ENCODE measurements around the gene TTC28. TPM values are rescaled to one million over a fixed set of nuclear protein-coding genes. Genes with fewer than 3 reads are reported as not detected.

Gene TTC28
- total RNA-seq, 1 donor from 2014 or later = 46.2 TPM

GRCh38 chr22:28269277-28269676 is 410.4 kb downstream of the TTC28 start:
- Histone ChIP-seq H3K36me3 (no peaks in the 10 kb centered on the region), H3K4me3 (no peak overlapping the region), H3F3A (ENCODE audit: low read depth) (no peaks in the 10 kb centered on the region), H3K9me3 (ENCODE audit: low read depth) (no peaks in the 10 kb centered on the region), H3K4me2 (no peak overlapping the region), H3K79me2 (ENCODE audit: low read depth) (no peaks in the 10 kb centered on the region), H3K27ac (no peak overlapping the region), H2AFZ (replicated peaks) (no peak overlapping the region), H3K9ac (no peak overlapping the region), H3K4me1 (no peaks in the 10 kb centered on the region), H3K27me3 (no peaks in the 10 kb centered on the region), H4K20me1 (ENCODE audit: low read depth) (no peaks in the 10 kb centered on the region)
- no peak for DNase-seq (ENCODE audit: low spot score)
- H3K27me3 Mint-ChIP-seq (ENCODE audit: insufficient read depth, low read depth) = no peaks in the 10 kb centered on the region
- H3K27ac Mint-ChIP-seq = no peak overlapping the region
- H3K4me3 Mint-ChIP-seq = no peak overlapping the region
- H3K4me1 Mint-ChIP-seq = peaks cover 18% of the 10 kb centered on the region
- peaks cover 7% of the 10 kb centered on the region for H3K9me3 Mint-ChIP-seq
- TF ChIP-seq EZH2 (IDR thresholded peaks at IDR 0.05) = no peak
- no peak for TF ChIP-seq EZH2phosphoT487 (IDR thresholded peaks at IDR 0.05)
- TF ChIP-seq CTCF (IDR thresholded peaks at IDR 0.05) = no peak
- peaks cover 18% of the 10 kb centered on the region for H3K36me3 Mint-ChIP-seq

- H3K4me2 ChIP-seq = no peak overlapping the region
- H3K36me3 Mint-ChIP-seq = peaks cover 18% of the 10 kb centered on the region
- no peaks in the 10 kb centered on the region for H3K27me3 Mint-ChIP-seq (ENCODE audit: insufficient read depth, low read depth)
- no peaks in the 10 kb centered on the region for H3K79me2 ChIP-seq (ENCODE audit: low read depth)
- H3K4me3 Mint-ChIP-seq = no peak overlapping the region
- no peaks in the 10 kb centered on the region for H3K27me3 ChIP-seq
- no peaks in the 10 kb centered on the region for H3K4me1 ChIP-seq
- DNase-seq (ENCODE audit: low spot score) = no peak
- H3K36me3 ChIP-seq = no peaks in the 10 kb centered on the region
- H3K27ac Mint-ChIP-seq = no peak overlapping the region
- peaks cover 8% of the 10 kb centered on the region for H3K9me3 Mint-ChIP-seq
- H3K4me1 Mint-ChIP-seq = peaks cover 18% of the 10 kb centered on the region
- H3K27ac ChIP-seq = no peak overlapping the region
- no peaks in the 10 kb centered on the region for H3F3A ChIP-seq (ENCODE audit: low read depth)
- H3K9ac ChIP-seq = no peak overlapping the region
- H3K4me3 ChIP-seq = no peak overlapping the region
- no peak overlapping the region for H2AFZ ChIP-seq (replicated peaks)
- TF ChIP-seq EZH2 (IDR thresholded peaks at IDR 0.05) = no peak
- no peak for TF ChIP-seq CTCF (IDR thresholded peaks at IDR 0.05)
- no peak for TF ChIP-seq EZH2phosphoT487 (IDR thresholded peaks at IDR 0.05)
- H3K9me3 ChIP-seq (ENCODE audit: low read depth) = no peaks in the 10 kb centered on the region
- no peaks in the 10 kb centered on the region for H4K20me1 ChIP-seq (ENCODE audit: low read depth)
Measured at GRCh38 chr22:28268850-28269249, 410.8 kb downstream of the TTC28 start.

GRCh38 chr22:28268171-28268570 is 411.5 kb downstream of the TTC28 start:
- Histone ChIP-seq H3K36me3 (no peaks in the 10 kb centered on the region), H3K4me2 (no peak overlapping the region), H3K4me3 (no peak overlapping the region), H3K27me3 (no peaks in the 10 kb centered on the region), H3K27ac (no peak overlapping the region), H3K9me3 (ENCODE audit: low read depth) (no peaks in the 10 kb centered on the region), H3F3A (ENCODE audit: low read depth) (no peaks in the 10 kb centered on the region), H3K79me2 (ENCODE audit: low read depth) (no peaks in the 10 kb centered on the region), H3K4me1 (no peaks in the 10 kb centered on the region), H2AFZ (replicated peaks) (no peak overlapping the region), H3K9ac (no peak overlapping the region), H4K20me1 (ENCODE audit: low read depth) (no peaks in the 10 kb centered on the region)
- Mint-ChIP-seq H3K27me3 (ENCODE audit: insufficient read depth, low read depth) (no peaks in the 10 kb centered on the region), H3K4me3 (no peak overlapping the region), H3K27ac (no peak overlapping the region), H3K36me3 (peaks cover 22% of the 10 kb centered on the region), H3K4me1 (peaks cover 18% of the 10 kb centered on the region), H3K9me3 (peaks cover 11% of the 10 kb centered on the region)
- no peak for TF ChIP-seq CTCF (IDR thresholded peaks at IDR 0.05)
- no peak for DNase-seq (ENCODE audit: low spot score)

GRCh38 chr22:28260619-28261018 is 419.0 kb downstream of the TTC28 start:
- H3K9me3 Mint-ChIP-seq = peaks cover 8% of the 10 kb centered on the region
- no peak overlapping the region for H3K4me3 Mint-ChIP-seq
- H3K4me1 Mint-ChIP-seq = no peaks in the 10 kb centered on the region
- H3K4me1 ChIP-seq = no peaks in the 10 kb centered on the region
- H3K4me2 ChIP-seq = no peak overlapping the region
- H4K20me1 ChIP-seq (ENCODE audit: low read depth) = peaks cover 8% of the 10 kb centered on the region
- H3K9me3 ChIP-seq (ENCODE audit: low read depth) = no peaks in the 10 kb centered on the region
- no peaks in the 10 kb centered on the region for H3F3A ChIP-seq (ENCODE audit: low read depth)
- TF ChIP-seq EZH2phosphoT487 (IDR thresholded peaks at IDR 0.05) (no peak), CTCF (IDR thresholded peaks at IDR 0.05) (no peak), EZH2 (IDR thresholded peaks at IDR 0.05) (no peak)
- no peak overlapping the region for H2AFZ ChIP-seq (replicated peaks)
- no peak overlapping the region for H3K9ac ChIP-seq
- H3K27me3 Mint-ChIP-seq (ENCODE audit: insufficient read depth, low read depth) = no peaks in the 10 kb centered on the region
- peak overlapping the region; percentile 13 for H3K27ac Mint-ChIP-seq
- peaks cover 13% of the 10 kb centered on the region for H3K36me3 Mint-ChIP-seq
- no peaks in the 10 kb centered on the region for H3K79me2 ChIP-seq (ENCODE audit: low read depth)
- H3K27ac ChIP-seq = no peak overlapping the region
- no peaks in the 10 kb centered on the region for H3K27me3 ChIP-seq
- no peak overlapping the region for H3K4me3 ChIP-seq
- no peak for DNase-seq (ENCODE audit: low spot score)
- peaks cover 5% of the 10 kb centered on the region for H3K36me3 ChIP-seq
